K562 (cell line): Measurements from ENCODE around the gene PRDM2. TPM values are rescaled to one million over a fixed set of nuclear protein-coding genes. Genes with fewer than 3 reads are reported as not detected.

Experiments
- ATAC-seq: fragments of 200-7000 bp; cut with Tn5 transposase; 3 replicates; pipeline ENCODE4 v1.9.1; 2020; ENCODE audit warnings: moderate library complexity
- BruUV-seq: library from RNA; stranded (reverse); fragments of 400-500 nt; replicated peaks from 2 replicates; lab custom pipeline; 2021; lab: Mats Ljungman, UMichigan
- CTCF ChIA-PET: fragments of 300-600 bp; formaldehyde crosslinking; extraction: SDS; loops from one replicate; lab custom pipeline; 2021; ENCODE audit warnings: low intra/inter-chr PET ratio; lab: Yijun Ruan, JAX
- POLR2A ChIA-PET: fragments of 300-600, 350-650 bp; sonication (Branson Sonifier 250); formaldehyde crosslinking; extraction: SDS; loops from one replicate; lab custom pipeline; 2021; ENCODE audit warnings: antibody characterized with exemption, inconsistent platforms; lab: Yijun Ruan, JAX
- DNase-seq, 4 experiments: peaks; one replicate each; pipeline versions ENCODE4 v3.0.0 to v3.0.0-alpha.2; 2011 to 2018; ENCODE audit warnings: low spot score in 3 of 4, mixed read lengths in 3 of 4; ENCODE audit errors: extremely low read depth in 1 of 4
- FAIRE-seq: peaks from 2 replicates; lab custom pipeline; 2011; peaks lifted over from hg19 to GRCh38; lab: Jason Lieb, UNC
- H2AFZ ChIP-seq: 2 replicates; pipeline ENCODE4 v1.6.0; 2011; ENCODE audit warnings: low read depth, low read length, control low read depth, inconsistent platforms
- H3K27ac ChIP-seq: fragments of 200-600 bp; 3 replicates; pipeline ENCODE4 v1.8.0; 2011; ENCODE audit warnings: low read depth, mild to moderate bottlenecking, control low read depth, inconsistent platforms, low read length, moderate library complexity, mixed read lengths; ENCODE audit errors: extremely low read depth
- H3K27me3 ChIP-seq, 2 experiments: fragments of 300-600 bp in 1 of 2; 2 replicates in 1 of 2; 3 replicates in 1 of 2; pipeline versions ENCODE4 v1.6.0 to v1.8.0; 2011; ENCODE audit warnings: inconsistent platforms in 2 of 2, low read length in 2 of 2, mild to moderate bottlenecking in 1 of 2, mixed read lengths in 1 of 2, moderate library complexity in 1 of 2; ENCODE audit not compliant: control insufficient read depth in 2 of 2, insufficient read depth in 2 of 2
- H3K36me3 ChIP-seq: fragments of 300-600 bp; 3 replicates; pipeline ENCODE4 v1.8.0; 2011; ENCODE audit warnings: mild to moderate bottlenecking, low read length, inconsistent platforms; ENCODE audit not compliant: control insufficient read depth, insufficient read depth
- H3K4me1 ChIP-seq, 2 experiments: fragments of 200-600 bp in 1 of 2; replicated peaks in 1 of 2; 2 replicates in 1 of 2; 3 replicates in 1 of 2; pipeline versions ENCODE4 v1.5.1 to v1.8.0; 2011; ENCODE audit warnings: inconsistent platforms in 2 of 2, low read length in 2 of 2, mild to moderate bottlenecking in 1 of 2, mixed read lengths in 1 of 2, moderate library complexity in 1 of 2; ENCODE audit not compliant: control insufficient read depth in 2 of 2, insufficient read depth in 2 of 2
- H3K4me2 ChIP-seq: 2 replicates; pipeline ENCODE4 v1.6.1; 2011; ENCODE audit warnings: low read length, control low read depth, inconsistent platforms, mixed read lengths; ENCODE audit not compliant: insufficient read depth
- H3K4me3 ChIP-seq: fragments of 200-600 bp; sonication (generic), shearing (Covaris generic); 2 replicates; pipeline ENCODE4 v1.5.1; 2016; ENCODE audit warnings: control low read depth, inconsistent platforms
- H3K79me2 ChIP-seq: fragments of 200-600 bp; 3 replicates; pipeline ENCODE4 v1.8.0; 2011; ENCODE audit warnings: low read length, inconsistent platforms; ENCODE audit not compliant: control insufficient read depth, insufficient read depth
- H3K9ac ChIP-seq, 2 experiments: 2 replicates each; pipeline versions ENCODE4 v1.6.0 to v1.6.1; 2011; ENCODE audit warnings: low read depth in 2 of 2, low read length in 2 of 2, control low read depth in 1 of 2, inconsistent platforms in 1 of 2, mild to moderate bottlenecking in 1 of 2, mixed read lengths in 1 of 2; ENCODE audit not compliant: insufficient read depth in 1 of 2
- H3K9me1 ChIP-seq: one replicate; pipeline ENCODE4 v1.6.0; 2011; ENCODE audit warnings: inconsistent platforms, mild to moderate bottlenecking, low read length, moderate library complexity; ENCODE audit not compliant: control insufficient read depth, insufficient read depth
- H3K9me3 ChIP-seq: replicated peaks from 2 replicates; pipeline ENCODE4 v1.5.1; 2011; ENCODE audit warnings: low read depth, low read length, inconsistent platforms; ENCODE audit not compliant: control insufficient read depth, insufficient read depth
- H4K20me1 ChIP-seq: replicated peaks from 2 replicates; pipeline ENCODE4 v1.6.1; 2011; ENCODE audit warnings: low read length, inconsistent platforms, mixed read lengths; ENCODE audit not compliant: control insufficient read depth, insufficient read depth
- AFF4 ChIP-seq: sonication (generic); formaldehyde crosslinking; IDR thresholded peaks from 2 replicates; pipeline ENCODE4 v1.8.0; 2023; ENCODE audit warnings: mild to moderate bottlenecking, missing genetic modification reagents
- BRF1 ChIP-seq: IDR thresholded peaks from 3 replicates; pipeline ENCODE4 v1.6.1; 2011; ENCODE audit warnings: borderline replicate concordance, mild to moderate bottlenecking; ENCODE audit not compliant: insufficient read length; ENCODE audit errors: extremely low read depth
- CCNT2 ChIP-seq: IDR thresholded peaks from 2 replicates; pipeline ENCODE4 v1.6.1; 2011; ENCODE audit warnings: borderline replicate concordance, low read depth, mild to moderate bottlenecking, moderate library complexity, mixed read lengths, low read length; ENCODE audit not compliant: insufficient read length; ENCODE audit errors: extremely low read depth
- CEBPZ ChIP-seq: fragments of 150-350 bp; IDR thresholded peaks from 2 replicates; pipeline ENCODE4 v1.6.1; 2014; ENCODE audit warnings: low read depth, mild to moderate bottlenecking, low read length, borderline replicate concordance
- ID3 ChIP-seq, 2 experiments: fragments of 250-450 bp in 1 of 2; fragments of 450-650 bp in 1 of 2; sonication (Bioruptor Pico) in 1 of 2; IDR thresholded peaks; 2 replicates each; pipeline versions ENCODE4 v1.6.1 to v1.8.0; 2016 to 2021; ENCODE audit warnings: mild to moderate bottlenecking in 2 of 2, moderate library complexity in 2 of 2, missing compliant biosample characterization in 1 of 2, missing genetic modification characterization in 1 of 2
- MEF2A ChIP-seq: IDR thresholded peaks from 2 replicates; pipeline ENCODE4 v1.6.1; 2011; ENCODE audit warnings: low read depth, mild to moderate bottlenecking, low read length, moderate library complexity; ENCODE audit not compliant: control insufficient read depth
- NRF1 ChIP-seq, 2 experiments: fragments of 450-650 bp; IDR thresholded peaks in 1 of 2; conservative IDR thresholded peaks in 1 of 2; 2 replicates each; pipeline ENCODE4 v1.6.1; 2014; ENCODE audit warnings: mild to moderate bottlenecking in 2 of 2
- SOX6 ChIP-seq: fragments of 450-650 bp; IDR thresholded peaks from 2 replicates; pipeline ENCODE4 v1.6.1; 2014; ENCODE audit warnings: mild to moderate bottlenecking
- ZFPM2 ChIP-seq: fragments of 250-450 bp; sonication (Bioruptor Pico); IDR thresholded peaks from 2 replicates; pipeline ENCODE4 v1.5.1; 2022; ENCODE audit warnings: mild to moderate bottlenecking
- ZNF12 ChIP-seq: sonication (generic); formaldehyde crosslinking; IDR thresholded peaks from 2 replicates; pipeline ENCODE4 v1.4.0; 2020; ENCODE audit warnings: mild to moderate bottlenecking, missing genetic modification reagents
- ZNF134 ChIP-seq: fragments of 250-450 bp; sonication (Bioruptor Pico); conservative IDR thresholded peaks from 2 replicates; pipeline ENCODE4 v1.4.0; 2020
- WGBS: fragments of 100-300 bp; shearing (Covaris generic); methylation state at CpG from one replicate; pipeline ENCODE4 v1.1.6; 2016; ENCODE audit warnings: low coverage, mixed read lengths; ENCODE audit not compliant: insufficient coverage; ENCODE audit errors: missing lambda C conversion rate; 5-methylcytosine and 5-hydroxymethylcytosine counted together
- in situ Hi-C: fragments of 300-500 bp; cut with MboI; formaldehyde crosslinking; loops from 4 replicates; pipeline ENCODE4 v1.15.0; 2018; ENCODE audit warnings: inconsistent platforms, mixed read lengths
- intact Hi-C: fragments of 100-400 bp; cut with micrococcal nuclease; formaldehyde crosslinking; loops from 2 replicates; pipeline ENCODE4 v1.14.2; 2022
- polyA plus RNA-seq, 8 experiments: library from polyadenylated mRNA; depleted of rRNA in 4 of 8; stranded (reverse) in 5 of 8; unstranded in 3 of 8; fragments of >200 nt; fragmentation: Nextera tagmentation in 2 of 8; fragmentation: Illumina TruSeq in 1 of 8; extraction: Ambion mirVana in 2 of 8; extraction: Trizol in 1 of 8; gene quantifications; 2 replicates each; pipeline versions ENCODE4 v1.2.1 to v1.2.3, GENCODE V29; 2011 to 2014; ENCODE audit warnings: inconsistent platforms in 1 of 8, missing spikeins in 1 of 8
- total RNA-seq, 7 experiments: library from RNA; depleted of rRNA in 6 of 7; stranded (reverse); fragments of >200 nt in 6 of 7; fragmentation: Illumina TruSeq in 2 of 7; extraction: Trizol in 2 of 7; gene quantifications; 2 replicates each; pipeline versions ENCODE4 v1.2.1 to v1.2.3, GENCODE V29; 2011 to 2021; ENCODE audit warnings: low replicate concordance in 1 of 7

The PRDM2 gene
- total and polyA plus RNA-seq, 9 of the 15 experiments (the other 6 are each of a cell fraction or from before 2014, with no cell fraction given) = 5.4 to 27.6 (median 12.5) TPM

GRCh38 chr1:13790290-13791030 is 90.5 kb downstream of the PRDM2 start:
- DNase-seq = no peak
- 84% methylated on average over 13 of the region's 13 CpGs for WGBS
- H2AFZ ChIP-seq = no peak overlapping the region
- peaks cover 5% of the 10 kb centered on the region for H3K9me1 ChIP-seq
- ATAC-seq = no peak
- ChIA-PET CTCF (no interaction called here), POLR2A (interaction anchor here (0.7 kb wide), 1 partner anchor 41 kb away, joined by 5 read pairs; no protein-coding TSS in a partner anchor)
- no peak overlapping the region for H3K4me2 ChIP-seq
- H4K20me1 ChIP-seq = peaks cover 16% of the 10 kb centered on the region; the same call in 1 of the 2 replicates
- no peak overlapping the region for H3K4me3 ChIP-seq
- intact Hi-C loops (no loop called here), in situ Hi-C loops (no loop called here)
- H3K79me2 ChIP-seq = peaks cover 4% of the 10 kb centered on the region; the same call in 1 of the 3 replicates
- no peaks in the 10 kb centered on the region for H3K9me3 ChIP-seq
- BruUV-seq = no TSS peak
- H3K9ac ChIP-seq = no peak overlapping the region
- no peaks in the 10 kb centered on the region for H3K4me1 ChIP-seq
- FAIRE-seq = no peak
- peaks cover 22% of the 10 kb centered on the region for H3K36me3 ChIP-seq
- H3K27me3 ChIP-seq = no peaks in the 10 kb centered on the region
- no peak overlapping the region for H3K27ac ChIP-seq
- TF ChIP-seq ID3 (CRISPR knock-in tag; IDR thresholded peaks at IDR 0.05) = no peak
- TF ChIP-seq ID3 (tag; IDR thresholded peaks at IDR 0.05) = no peak
- no peak for TF ChIP-seq ZNF134 (CRISPR knock-in tag)
- TF ChIP-seq BRF1 = no peak
- TF ChIP-seq NRF1 (conservative IDR thresholded peaks at IDR 0.05 in 1 of 2, IDR thresholded peaks at IDR 0.05 in 1 of 2) = no peak
- no peak for TF ChIP-seq SOX6
- TF ChIP-seq CCNT2 = no peak
- TF ChIP-seq CEBPZ = no peak
- no peak for TF ChIP-seq ZFPM2 (CRISPR knock-in tag)
- no peak for TF ChIP-seq AFF4 (CRISPR knock-in tag)
- TF ChIP-seq MEF2A = no peak
- no peak for TF ChIP-seq ZNF12
